GM23338 (cell line): ENCODE measurements around the gene GRK3. TPM values are rescaled to one million over a fixed set of nuclear protein-coding genes. Genes with fewer than 3 reads are reported as not detected.
"Not testable (repeated sequence)": the region's sequence is repeated elsewhere in the genome, so short reads cannot be mapped to it uniquely, and the experiment has no call there.

ENCODE experiments used
- ATAC-seq: fragments of 200-7000 bp; cut with Tn5 transposase; 3 replicates; pipeline ENCODE4 v1.9.1; 2020
- DNase-seq: peaks from one replicate; pipeline ENCODE4 v3.0.0-alpha.2; 2015; ENCODE audit warnings: low spot score
- H2AFZ ChIP-seq: fragments of 200-600 bp; sonication (generic); 2 replicates; pipeline ENCODE4 v1.8.0; 2016; ENCODE audit warnings: antibody characterized with exemption, mild to moderate bottlenecking, moderate library complexity
- H3F3A ChIP-seq: fragments of 200-600 bp; sonication (generic); replicated peaks from 2 replicates; pipeline ENCODE4 v1.8.0; 2017; ENCODE audit warnings: antibody characterized with exemption, mixed run types, low read depth
- H3K27ac ChIP-seq: fragments of 200-600 bp; sonication (generic); 2 replicates; pipeline ENCODE4 v1.6.1; 2016; ENCODE audit warnings: low read depth
- H3K27me3 ChIP-seq: fragments of 200-600 bp; sonication (generic); 2 replicates; pipeline ENCODE4 v1.8.0; 2016; ENCODE audit warnings: mild to moderate bottlenecking, mixed run types, moderate library complexity; ENCODE audit not compliant: insufficient read depth
- H3K36me3 ChIP-seq: fragments of 200-600 bp; sonication (generic); 2 replicates; pipeline ENCODE4 v1.8.0; 2016; ENCODE audit warnings: mild to moderate bottlenecking; ENCODE audit not compliant: insufficient read depth
- H3K4me1 ChIP-seq: fragments of 200-600 bp; sonication (generic); 2 replicates; pipeline ENCODE4 v1.8.0; 2016; ENCODE audit warnings: mild to moderate bottlenecking, moderate library complexity; ENCODE audit not compliant: insufficient read depth
- H3K4me2 ChIP-seq: fragments of 200-600 bp; sonication (generic); 2 replicates; pipeline ENCODE4 v1.7.1; 2017; ENCODE audit warnings: mixed run types
- H3K4me3 ChIP-seq: fragments of 200-600 bp; sonication (generic); 2 replicates; pipeline ENCODE4 v1.6.1; 2016; ENCODE audit warnings: mixed run types
- H3K79me2 ChIP-seq: fragments of 200-600 bp; sonication (generic); replicated peaks from 2 replicates; pipeline ENCODE4 v1.8.0; 2017; ENCODE audit warnings: mild to moderate bottlenecking; ENCODE audit not compliant: insufficient read depth
- H3K9me2 ChIP-seq: fragments of 200-600 bp; sonication (generic); 2 replicates; pipeline ENCODE4 v1.8.0; 2017; ENCODE audit not compliant: insufficient read depth
- H4K20me1 ChIP-seq: fragments of 200-600 bp; sonication (generic); replicated peaks from 2 replicates; pipeline ENCODE4 v1.8.0; 2017; ENCODE audit warnings: mild to moderate bottlenecking; ENCODE audit not compliant: insufficient read depth
- H3K27ac Mint-ChIP-seq: 2 replicates; pipeline ENCODE4 v1.8.0; 2020; ENCODE audit warnings: inconsistent platforms, mild to moderate bottlenecking, moderate library complexity, mixed read lengths
- H3K27me3 Mint-ChIP-seq: 3 replicates; pipeline ENCODE4 v1.8.0; 2022; ENCODE audit warnings: low read depth, mild to moderate bottlenecking, moderate library complexity, mixed read lengths, inconsistent platforms; ENCODE audit not compliant: insufficient read depth, poor library complexity
- H3K36me3 Mint-ChIP-seq: 3 replicates; pipeline ENCODE4 v1.8.0; 2021; ENCODE audit warnings: low read depth, mild to moderate bottlenecking, inconsistent platforms, moderate library complexity, mixed read lengths
- H3K4me1 Mint-ChIP-seq: 3 replicates; pipeline ENCODE4 v1.8.0; 2020; ENCODE audit warnings: mild to moderate bottlenecking, inconsistent platforms, mixed read lengths
- H3K4me3 Mint-ChIP-seq: 3 replicates; pipeline ENCODE4 v1.8.0; 2021; ENCODE audit warnings: moderate library complexity, mild to moderate bottlenecking, inconsistent platforms, mixed read lengths
- H3K9me3 Mint-ChIP-seq: 3 replicates; pipeline ENCODE4 v1.8.0; 2020; ENCODE audit warnings: moderate library complexity, mild to moderate bottlenecking, inconsistent platforms, mixed read lengths
- JUNB ChIP-seq: IDR thresholded peaks from one replicate; pipeline ENCODE4 v1.6.1; 2016; ENCODE audit warnings: antibody characterized with exemption; ENCODE audit not compliant: unreplicated experiment
- ZNF331 ChIP-seq: fragments of 250-450 bp; sonication (Bioruptor Pico); IDR thresholded peaks from 2 replicates; pipeline ENCODE4 v1.5.0; 2020; ENCODE audit warnings: low read depth, mild to moderate bottlenecking, moderate library complexity
- polyA plus RNA-seq: library from polyadenylated mRNA; unstranded; fragments of >200 nt; fragmentation: Nextera tagmentation; extraction: Ambion mirVana; gene quantifications from 2 replicates; pipeline ENCODE4 v1.2.1, GENCODE V29; 2016
- total RNA-seq: library from RNA; depleted of rRNA; stranded (reverse); fragments of >200 nt; shearing (Covaris generic); gene quantifications from 2 replicates; pipeline ENCODE4 v1.2.3, GENCODE V29; 2014

Gene GRK3
- total and polyA plus RNA-seq, 2 experiments from 2014 or later, result 6.0 to 25.3 TPM

GRCh38 chr22:25525376-25525775 lies 39.1 kb upstream of the GRK3 start:
- H3K4me1 ChIP-seq, result no peaks in the 10 kb centered on the region
- no peaks in the 10 kb centered on the region for H4K20me1 ChIP-seq
- H3K9me3 Mint-ChIP-seq, result peaks cover 12% of the 10 kb centered on the region
- H3F3A ChIP-seq, result no peaks in the 10 kb centered on the region
- H3K4me1 Mint-ChIP-seq, result no peaks in the 10 kb centered on the region
- H3K79me2 ChIP-seq, result no peaks in the 10 kb centered on the region
- no peaks in the 10 kb centered on the region for H3K27me3 ChIP-seq
- H3K27me3 Mint-ChIP-seq, result no peaks in the 10 kb centered on the region
- no peaks in the 10 kb centered on the region for H3K36me3 ChIP-seq
- no peak overlapping the region for H3K4me3 ChIP-seq
- no peak overlapping the region for H3K4me3 Mint-ChIP-seq
- no peak overlapping the region for H2AFZ ChIP-seq
- no peak overlapping the region for H3K4me2 ChIP-seq
- no peak overlapping the region for H3K27ac Mint-ChIP-seq
- DNase-seq, result no peak
- no peaks in the 10 kb centered on the region for H3K9me2 ChIP-seq
- no peak for TF ChIP-seq JUNB
- TF ChIP-seq ZNF331 (CRISPR knock-in tag), result no peak
- H3K27ac ChIP-seq, result no peak overlapping the region
- no peak for ATAC-seq
- H3K36me3 Mint-ChIP-seq, result peaks cover 10% of the 10 kb centered on the region; the same call in 2 of the 3 replicates

GRCh38 chr22:25525804-25526584 lies 38.5 kb upstream of the GRK3 start:
- H3K36me3 ChIP-seq, H3K9me2 ChIP-seq, H3K27me3 Mint-ChIP-seq, H3F3A ChIP-seq, H3K4me1 Mint-ChIP-seq, H3K4me1 ChIP-seq, DNase-seq, H3K27me3 ChIP-seq, H3K4me2 ChIP-seq, H3K36me3 Mint-ChIP-seq, H3K4me3 Mint-ChIP-seq, H2AFZ ChIP-seq, H3K4me3 ChIP-seq, H3K27ac ChIP-seq, H4K20me1 ChIP-seq, H3K27ac Mint-ChIP-seq, H3K79me2 ChIP-seq, ATAC-seq: not testable (repeated sequence)
- peaks cover 12% of the 10 kb centered on the region for H3K9me3 Mint-ChIP-seq

GRCh38 chr22:25527016-25527415 lies 37.5 kb upstream of the GRK3 start:
- not testable (repeated sequence) for H3K27me3 Mint-ChIP-seq, H3K36me3 ChIP-seq, H3K79me2 ChIP-seq, H4K20me1 ChIP-seq, H3K9me3 Mint-ChIP-seq, H3K27ac ChIP-seq, H3K4me3 Mint-ChIP-seq, H3F3A ChIP-seq, H3K4me1 ChIP-seq, DNase-seq, H3K27ac Mint-ChIP-seq, H3K27me3 ChIP-seq, H3K9me2 ChIP-seq, H2AFZ ChIP-seq, ATAC-seq, H3K4me2 ChIP-seq, H3K4me1 Mint-ChIP-seq, H3K4me3 ChIP-seq, H3K36me3 Mint-ChIP-seq

GRCh38 chr22:25528068-25528467 lies 36.4 kb upstream of the GRK3 start:
- DNase-seq, ATAC-seq, H2AFZ ChIP-seq: not testable (repeated sequence)

GRCh38 chr22:25529059-25529458 lies 35.4 kb upstream of the GRK3 start:
- not testable (repeated sequence) for DNase-seq, H4K20me1 ChIP-seq, H3K9me2 ChIP-seq

More at GRCh38 chr22:25528068-25528467, 36.4 kb upstream of the GRK3 start:
- not testable (repeated sequence) for H3K9me2 ChIP-seq, H3K27ac ChIP-seq, H3K79me2 ChIP-seq, H3K4me3 Mint-ChIP-seq, H3K4me2 ChIP-seq, H3K4me1 Mint-ChIP-seq, H3K4me3 ChIP-seq, H3K36me3 ChIP-seq, H3K4me1 ChIP-seq, H4K20me1 ChIP-seq, H3K27ac Mint-ChIP-seq, H3K27me3 ChIP-seq, H3K9me3 Mint-ChIP-seq, H3K36me3 Mint-ChIP-seq, H3F3A ChIP-seq, H3K27me3 Mint-ChIP-seq

GRCh38 chr22:25529541-25530137 lies 34.8 kb upstream of the GRK3 start:
- not testable (repeated sequence) for H4K20me1 ChIP-seq, H3K27ac ChIP-seq, H3K4me1 Mint-ChIP-seq, DNase-seq, H3K4me3 Mint-ChIP-seq, H3K4me2 ChIP-seq, H3K4me1 ChIP-seq, H3K27me3 ChIP-seq, ATAC-seq, H3K27ac Mint-ChIP-seq, H2AFZ ChIP-seq, H3K9me3 Mint-ChIP-seq, H3F3A ChIP-seq, H3K27me3 Mint-ChIP-seq, H3K36me3 ChIP-seq, H3K79me2 ChIP-seq, H3K9me2 ChIP-seq, H3K4me3 ChIP-seq, H3K36me3 Mint-ChIP-seq

More at GRCh38 chr22:25529059-25529458, 35.4 kb upstream of the GRK3 start:
- H3K36me3 ChIP-seq, H3K4me1 ChIP-seq, H3K4me2 ChIP-seq, H3K27me3 ChIP-seq, H3K9me3 Mint-ChIP-seq, ATAC-seq, H3K4me3 Mint-ChIP-seq, H3F3A ChIP-seq, H3K4me3 ChIP-seq, H3K27ac Mint-ChIP-seq, H3K27me3 Mint-ChIP-seq, H3K27ac ChIP-seq, H3K4me1 Mint-ChIP-seq, H2AFZ ChIP-seq, H3K36me3 Mint-ChIP-seq, H3K79me2 ChIP-seq: not testable (repeated sequence)
